ENCODE results near the gene NFIC. TPM values are rescaled to one million over a fixed set of nuclear protein-coding genes. Genes with fewer than 3 reads are reported as not detected.
"Not testable (repeated sequence)": the region's sequence is repeated elsewhere in the genome, so short reads cannot be mapped to it uniquely, and the experiment has no call there.

The NFIC gene
- total and polyA plus RNA-seq, 2 experiments from 2014 or later: 7.8 to 20.9 TPM

DNA sequence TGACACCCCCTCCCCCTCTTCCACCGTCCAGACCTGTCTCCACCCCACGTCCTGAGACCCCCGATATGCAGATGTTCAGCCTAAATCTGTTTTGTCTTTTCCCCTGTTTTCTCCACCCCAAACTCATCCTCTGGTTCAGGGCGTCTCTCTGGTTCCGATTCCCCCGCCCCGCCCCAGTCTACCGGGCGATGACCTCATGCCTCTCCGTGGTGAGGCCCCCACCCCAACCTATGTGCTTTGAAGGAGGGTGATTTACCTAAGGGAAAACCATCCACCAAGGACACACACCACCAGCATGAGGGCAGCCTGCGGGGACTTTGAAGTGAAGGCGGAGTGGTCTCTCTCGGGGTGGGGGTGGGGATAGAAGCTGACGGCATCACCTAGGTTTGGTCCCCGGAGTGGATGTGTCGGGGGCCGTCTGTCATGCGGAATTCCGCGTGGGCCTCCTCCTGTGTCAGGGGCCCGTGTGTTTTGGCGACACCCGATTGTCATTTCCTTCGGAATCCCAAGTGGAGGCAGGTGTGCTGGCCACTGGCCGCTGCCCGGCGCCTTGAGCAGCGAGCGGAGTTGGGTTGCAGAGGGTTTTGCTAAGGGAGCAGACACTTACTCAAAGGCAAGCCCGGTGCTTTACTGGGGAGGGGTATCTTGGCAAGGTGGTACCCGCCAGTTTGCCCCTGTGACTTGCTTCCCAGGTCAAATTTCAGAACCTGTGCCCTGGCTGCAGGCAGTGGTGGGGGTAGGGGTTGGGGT, 141.2 kb downstream of the NFIC start:
- Histone ChIP-seq H3K36me3 (replicated peaks; ENCODE audit: insufficient read depth, low read depth) (no peaks in the 10 kb centered on the region), H3K27ac (peak overlapping the region; percentile 85), H3K4me3 (peak overlapping the region; percentile 94), H3K4me2 (peak overlapping the region; percentile 96), H3K9me3 (ENCODE audit: low read depth) (no peaks in the 10 kb centered on the region), H2AFZ (no peak overlapping the region), H3K27me3 (no peaks in the 10 kb centered on the region), H3K4me1 (ENCODE audit: insufficient read depth) (peaks cover 10% of the 10 kb centered on the region), H3K79me2 (peaks cover 63% of the 10 kb centered on the region), H4K20me1 (ENCODE audit: insufficient read depth, poor library complexity, severe bottlenecking) (peaks cover 49% of the 10 kb centered on the region), H3K9me2 (replicated peaks; ENCODE audit: insufficient read depth) (no peaks in the 10 kb centered on the region)
- 15% methylated on average over 26 of the region's 31 CpGs for WGBS (ENCODE audit: low lambda C conversion rate, missing lambda C conversion rate)
- DNase-seq (ENCODE audit: low spot score): peak; percentile 79
- TF ChIP-seq, protein P1, sequence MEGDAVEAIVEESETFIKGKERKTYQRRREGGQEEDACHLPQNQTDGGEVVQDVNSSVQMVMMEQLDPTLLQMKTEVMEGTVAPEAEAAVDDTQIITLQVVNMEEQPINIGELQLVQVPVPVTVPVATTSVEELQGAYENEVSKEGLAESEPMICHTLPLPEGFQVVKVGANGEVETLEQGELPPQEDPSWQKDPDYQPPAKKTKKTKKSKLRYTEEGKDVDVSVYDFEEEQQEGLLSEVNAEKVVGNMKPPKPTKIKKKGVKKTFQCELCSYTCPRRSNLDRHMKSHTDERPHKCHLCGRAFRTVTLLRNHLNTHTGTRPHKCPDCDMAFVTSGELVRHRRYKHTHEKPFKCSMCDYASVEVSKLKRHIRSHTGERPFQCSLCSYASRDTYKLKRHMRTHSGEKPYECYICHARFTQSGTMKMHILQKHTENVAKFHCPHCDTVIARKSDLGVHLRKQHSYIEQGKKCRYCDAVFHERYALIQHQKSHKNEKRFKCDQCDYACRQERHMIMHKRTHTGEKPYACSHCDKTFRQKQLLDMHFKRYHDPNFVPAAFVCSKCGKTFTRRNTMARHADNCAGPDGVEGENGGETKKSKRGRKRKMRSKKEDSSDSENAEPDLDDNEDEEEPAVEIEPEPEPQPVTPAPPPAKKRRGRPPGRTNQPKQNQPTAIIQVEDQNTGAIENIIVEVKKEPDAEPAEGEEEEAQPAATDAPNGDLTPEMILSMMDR (IDR thresholded peaks at IDR 0.05; ENCODE audit: poor library complexity): no peak
- TF ChIP-seq EZH2 (IDR thresholded peaks at IDR 0.05; ENCODE audit: borderline replicate concordance) (no peak), EZH2phosphoT487 (IDR thresholded peaks at IDR 0.05; ENCODE audit: low read depth, severe bottlenecking, unreplicated experiment) (no peak)

- H3K27me3 ChIP-seq; H3K9me3 ChIP-seq (ENCODE audit: low read depth); H2AFZ ChIP-seq; DNase-seq (ENCODE audit: low spot score); H3K9me2 ChIP-seq (replicated peaks; ENCODE audit: insufficient read depth); H3K36me3 ChIP-seq (replicated peaks; ENCODE audit: insufficient read depth, low read depth): not testable (repeated sequence)
- Histone ChIP-seq H3K4me3 (peak overlapping the region; percentile 94), H3K4me2 (peak overlapping the region; percentile 96), H3K27ac (peak overlapping the region; percentile 85), H4K20me1 (ENCODE audit: insufficient read depth, poor library complexity, severe bottlenecking) (peaks cover 56% of the 10 kb centered on the region), H3K79me2 (peaks cover 70% of the 10 kb centered on the region), H3K4me1 (ENCODE audit: insufficient read depth) (peaks cover 10% of the 10 kb centered on the region)
- 86% methylated on average over 16 of the region's 18 CpGs for WGBS (ENCODE audit: low lambda C conversion rate, missing lambda C conversion rate)
Observed at GRCh38 chr19:3508121-3508661, 141.8 kb downstream of the NFIC start.

DNA sequence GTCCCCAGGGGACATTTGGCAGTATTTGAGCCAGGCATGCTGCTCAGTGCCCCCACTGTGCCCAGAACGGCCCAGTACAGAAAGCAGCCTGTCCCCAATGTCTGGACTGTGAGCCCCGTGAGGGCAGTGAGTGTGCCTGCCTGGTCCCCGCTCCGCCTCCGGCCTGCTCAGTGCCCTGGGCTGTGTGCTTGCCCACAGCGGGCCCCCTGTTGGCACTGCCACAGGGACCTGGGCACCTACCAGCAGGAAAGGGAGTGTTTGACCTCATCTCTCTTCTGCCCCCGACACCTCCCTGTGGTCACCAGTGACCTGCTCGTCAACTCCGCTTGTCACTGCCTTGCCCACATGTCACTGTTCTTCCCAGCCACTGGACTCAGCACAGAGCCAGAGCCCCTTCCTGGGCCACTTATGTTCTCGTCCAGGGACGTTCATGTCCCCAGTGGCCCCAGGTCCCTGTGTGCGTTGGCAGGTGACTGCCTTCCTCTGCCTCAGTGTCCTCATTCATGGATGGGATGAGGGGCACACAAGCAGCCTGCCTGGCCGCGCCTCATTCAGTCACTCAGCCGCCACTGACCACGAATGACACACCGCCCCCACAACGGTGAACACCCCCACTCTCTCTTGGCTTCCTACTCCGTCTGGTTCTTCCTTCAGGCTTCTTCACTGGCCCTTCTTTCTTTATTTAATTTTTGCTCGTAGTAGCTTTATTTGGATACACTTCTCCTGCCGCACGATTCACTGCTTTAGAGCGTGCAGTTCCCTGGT, 142.6 kb downstream of the NFIC start:
- Histone ChIP-seq H3K36me3 (replicated peaks; ENCODE audit: insufficient read depth, low read depth) (no peaks in the 10 kb centered on the region), H3K27ac (no peak overlapping the region), H3K4me1 (ENCODE audit: insufficient read depth) (peaks cover 10% of the 10 kb centered on the region), H3K4me3 (no peak overlapping the region), H3K79me2 (peaks cover 77% of the 10 kb centered on the region), H2AFZ (no peak overlapping the region), H3K9me2 (replicated peaks; ENCODE audit: insufficient read depth) (no peaks in the 10 kb centered on the region), H3K4me2 (peak overlapping the region; percentile 96), H3K27me3 (no peaks in the 10 kb centered on the region), H3K9me3 (ENCODE audit: low read depth) (no peaks in the 10 kb centered on the region), H4K20me1 (ENCODE audit: insufficient read depth, poor library complexity, severe bottlenecking) (peaks cover 64% of the 10 kb centered on the region)
- TF ChIP-seq EZH2phosphoT487 (IDR thresholded peaks at IDR 0.05; ENCODE audit: low read depth, severe bottlenecking, unreplicated experiment) (no peak), EZH2 (IDR thresholded peaks at IDR 0.05; ENCODE audit: borderline replicate concordance) (no peak)
- TF ChIP-seq, protein P1 (IDR thresholded peaks at IDR 0.05; ENCODE audit: poor library complexity): no peak
- DNase-seq (ENCODE audit: low spot score): no peak
- WGBS (ENCODE audit: low lambda C conversion rate, missing lambda C conversion rate): 94% methylated on average over 23 of the region's 23 CpGs

GRCh38 chr19:3509566-3509989, 143.2 kb downstream of the NFIC start:
- H3K79me2 ChIP-seq: peaks cover 84% of the 10 kb centered on the region
- 91% methylated on average over 15 of the region's 15 CpGs for WGBS (ENCODE audit: low lambda C conversion rate, missing lambda C conversion rate)
- peaks cover 70% of the 10 kb centered on the region for H4K20me1 ChIP-seq (ENCODE audit: insufficient read depth, poor library complexity, severe bottlenecking)
- no peak overlapping the region for H3K27ac ChIP-seq
- no peak overlapping the region for H3K4me3 ChIP-seq
- peaks cover 10% of the 10 kb centered on the region for H3K4me1 ChIP-seq (ENCODE audit: insufficient read depth)
- DNase-seq (ENCODE audit: low spot score): no peak
- no peaks in the 10 kb centered on the region for H3K27me3 ChIP-seq
- H3K4me2 ChIP-seq: no peak overlapping the region
- TF ChIP-seq EZH2 (IDR thresholded peaks at IDR 0.05; ENCODE audit: borderline replicate concordance) (no peak), EZH2phosphoT487 (IDR thresholded peaks at IDR 0.05; ENCODE audit: low read depth, severe bottlenecking, unreplicated experiment) (no peak)
- TF ChIP-seq, protein P1 (IDR thresholded peaks at IDR 0.05; ENCODE audit: poor library complexity): no peak
- no peaks in the 10 kb centered on the region for H3K9me3 ChIP-seq (ENCODE audit: low read depth)
- no peak overlapping the region for H2AFZ ChIP-seq
- no peaks in the 10 kb centered on the region for H3K9me2 ChIP-seq (replicated peaks; ENCODE audit: insufficient read depth)
- H3K36me3 ChIP-seq (replicated peaks; ENCODE audit: insufficient read depth, low read depth): no peaks in the 10 kb centered on the region
